Measurements from ENCODE around the gene TTC8.

Gene TTC8

GRCh38 chr14:88868558-88869159 is 44.2 kb downstream of the TTC8 start:
- no peak for DNase-seq (ENCODE audit: low read depth)

DNA sequence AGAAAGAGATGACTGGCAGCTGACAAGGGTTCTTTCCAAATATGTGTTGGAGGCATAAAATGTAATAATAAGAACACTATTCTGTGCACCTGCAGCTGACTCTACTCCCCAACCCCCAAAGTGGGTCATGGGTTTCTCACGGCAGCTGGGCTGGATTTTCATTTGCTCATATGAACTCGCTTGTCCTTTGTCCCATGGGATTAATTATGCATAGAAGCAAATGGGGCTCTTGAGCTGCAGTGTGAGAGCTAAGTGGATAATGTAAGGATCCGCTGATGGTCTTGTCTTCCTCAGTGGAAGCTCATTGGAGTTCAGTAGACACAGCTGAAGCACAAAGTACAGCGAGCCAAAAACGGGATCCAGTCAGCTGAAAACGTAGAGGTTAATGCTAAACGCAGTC is 46.3 kb downstream of the TTC8 start:
- DNase-seq (ENCODE audit: low read depth) = no peak

GRCh38 chr14:88871429-88871828 is 47.0 kb downstream of the TTC8 start:
- no peak for DNase-seq (ENCODE audit: low read depth)

DNA sequence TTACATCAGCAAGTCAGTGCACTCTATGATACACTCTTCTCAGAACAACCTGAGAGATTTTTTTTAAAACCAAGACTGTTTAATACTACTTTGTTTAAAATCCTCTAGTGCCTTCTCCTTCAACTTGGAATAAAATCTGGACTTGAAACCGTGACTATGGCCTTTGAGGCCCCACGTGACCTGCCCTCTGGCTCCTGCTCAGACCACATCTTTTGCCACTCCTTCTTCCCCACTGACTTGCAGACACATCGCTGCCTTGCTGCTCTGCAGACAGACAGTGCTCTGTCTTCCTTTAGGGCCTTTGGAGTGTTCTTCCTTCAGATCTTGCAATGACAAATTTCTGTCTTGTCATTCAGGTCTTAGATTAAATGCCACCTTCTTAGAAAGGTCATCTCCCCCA is 48.5 kb downstream of the TTC8 start:
- no peak for DNase-seq (ENCODE audit: low read depth)

GRCh38 chr14:88877192-88877591 is 52.7 kb downstream of the TTC8 start:
- no peak for DNase-seq (ENCODE audit: low read depth)

GRCh38 chr14:88879022-88879421 is 54.6 kb downstream of the TTC8 start:
- DNase-seq (ENCODE audit: low read depth) = no peak

- DNase-seq (ENCODE audit: low read depth) = no peak
Measured at GRCh38 chr14:88882236-88882635, 57.8 kb downstream of the TTC8 start.

DNA sequence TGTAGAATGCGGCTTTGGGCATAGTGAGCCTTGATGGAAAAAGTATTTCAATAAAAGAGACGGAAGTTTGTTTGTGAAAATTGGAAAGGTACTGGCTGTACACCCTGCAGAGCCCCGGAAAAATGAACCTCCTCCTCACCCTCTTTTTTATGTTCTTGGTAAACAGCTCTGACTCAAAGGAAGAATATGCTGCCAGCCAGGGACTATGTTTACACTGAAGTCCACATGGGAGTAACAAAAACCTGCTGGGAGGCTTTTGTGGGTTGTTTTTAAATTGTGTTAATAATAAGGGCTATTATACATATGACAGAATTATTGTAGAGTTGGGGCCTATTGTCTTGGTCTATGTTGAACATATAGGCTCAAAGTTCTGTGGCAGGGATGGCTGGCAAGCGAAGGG is 70.7 kb downstream of the TTC8 start:
- DNase-seq (ENCODE audit: low read depth) = no peak

DNA sequence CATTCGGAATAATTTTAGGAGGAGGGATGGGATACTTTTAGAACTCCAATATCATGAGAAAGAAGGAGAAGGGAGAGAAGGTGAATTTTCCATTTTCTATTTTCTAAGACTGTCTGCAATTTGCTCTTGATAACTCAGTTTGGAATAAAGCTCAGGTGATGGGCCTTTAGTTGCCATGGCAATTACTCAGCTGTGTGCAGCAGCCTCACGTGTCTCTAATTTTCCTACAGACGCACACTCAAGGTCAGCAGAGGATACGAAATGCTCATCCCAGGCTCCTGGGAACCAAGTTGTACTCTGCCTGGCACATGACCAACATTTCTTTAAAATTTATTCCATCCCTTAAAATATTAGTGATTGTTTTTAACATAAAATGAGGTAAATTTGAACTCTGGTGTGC is 76.7 kb downstream of the TTC8 start:
- no peak for DNase-seq (ENCODE audit: low read depth)

DNA sequence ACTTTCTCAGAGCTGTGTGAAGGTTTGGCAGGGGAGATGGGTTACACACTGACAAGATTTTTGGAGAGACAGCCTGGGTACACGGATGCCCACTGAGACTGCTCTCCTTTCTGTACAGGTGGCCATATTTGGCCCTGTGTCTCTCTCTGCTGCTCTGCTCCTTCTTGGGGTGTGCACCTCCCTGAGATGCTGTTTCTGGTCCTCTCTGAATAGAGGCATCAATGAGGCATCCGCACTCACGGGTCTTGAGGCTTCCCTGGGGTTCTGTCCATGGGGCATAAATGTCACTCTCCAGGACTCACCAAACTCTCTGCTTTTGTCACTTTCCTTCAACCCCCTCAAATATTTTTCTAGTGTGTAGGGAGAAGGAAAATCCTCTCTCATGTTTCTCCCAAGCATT is 77.5 kb downstream of the TTC8 start:
- no peak for DNase-seq (ENCODE audit: low read depth)

DNA sequence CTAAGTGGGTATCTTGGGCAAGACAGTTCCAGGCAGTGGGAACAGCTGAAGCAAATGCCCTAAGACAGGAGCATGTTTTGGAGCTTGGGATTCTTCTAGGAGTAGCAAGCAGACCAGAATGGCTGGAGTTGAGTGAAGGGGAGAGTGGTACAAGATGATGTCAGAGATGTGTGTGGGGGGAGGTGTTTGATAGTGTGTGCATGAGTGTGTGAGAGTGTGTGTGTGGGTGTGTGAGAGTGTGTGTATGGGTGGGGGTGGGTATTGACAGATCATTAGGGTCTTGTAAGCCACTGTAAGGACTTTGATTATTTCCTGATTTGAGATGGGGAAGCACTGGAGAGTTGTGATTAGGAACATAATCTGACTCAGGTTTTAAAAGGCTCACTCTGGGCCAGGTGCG is 78.4 kb downstream of the TTC8 start:
- DNase-seq (ENCODE audit: low read depth) = no peak

DNA sequence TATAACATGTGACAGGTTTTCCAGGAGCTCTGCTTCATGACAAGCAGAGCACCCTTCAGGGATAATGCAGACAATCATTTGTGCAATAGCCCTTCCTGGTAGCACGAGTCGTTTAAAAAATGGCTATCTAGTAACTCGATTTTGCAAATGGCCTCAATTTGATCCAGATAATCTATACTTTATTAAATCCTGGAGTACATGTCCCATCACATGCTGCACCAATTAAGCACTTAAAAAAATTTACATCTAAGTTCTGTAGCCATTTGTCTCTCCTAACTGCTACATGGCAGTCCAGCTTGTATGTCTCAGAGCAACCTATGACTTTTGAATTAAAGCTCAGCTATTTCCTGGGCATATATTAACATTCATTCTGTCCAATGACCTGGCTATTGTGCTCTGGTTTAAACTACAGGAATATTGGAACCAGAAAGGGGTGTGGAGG is 79.8 kb downstream of the TTC8 start:
- no peak for DNase-seq (ENCODE audit: low read depth)

GRCh38 chr14:88904864-88905263 is 80.4 kb downstream of the TTC8 start:
- no peak for DNase-seq (ENCODE audit: low read depth)

DNA sequence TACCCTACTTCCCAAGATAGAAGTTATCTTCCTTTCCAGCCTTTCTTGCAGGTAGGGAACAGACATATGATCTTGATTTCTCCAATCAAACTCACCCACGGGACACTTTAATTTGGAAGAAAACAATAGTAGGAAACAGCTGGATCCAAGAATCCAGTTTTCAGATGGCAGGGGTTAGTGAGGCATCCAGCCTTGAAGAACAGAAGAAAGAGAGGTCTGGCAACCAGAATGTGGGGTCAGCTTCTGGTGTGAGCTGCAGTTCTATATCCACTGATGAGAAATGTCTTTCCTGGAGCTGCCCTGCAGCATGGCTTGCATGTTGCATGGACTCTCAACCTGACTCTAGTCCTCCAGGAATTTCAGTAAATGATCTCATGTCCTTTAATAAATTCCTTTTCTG is 83.8 kb downstream of the TTC8 start:
- no peak for DNase-seq (ENCODE audit: low read depth)

DNA sequence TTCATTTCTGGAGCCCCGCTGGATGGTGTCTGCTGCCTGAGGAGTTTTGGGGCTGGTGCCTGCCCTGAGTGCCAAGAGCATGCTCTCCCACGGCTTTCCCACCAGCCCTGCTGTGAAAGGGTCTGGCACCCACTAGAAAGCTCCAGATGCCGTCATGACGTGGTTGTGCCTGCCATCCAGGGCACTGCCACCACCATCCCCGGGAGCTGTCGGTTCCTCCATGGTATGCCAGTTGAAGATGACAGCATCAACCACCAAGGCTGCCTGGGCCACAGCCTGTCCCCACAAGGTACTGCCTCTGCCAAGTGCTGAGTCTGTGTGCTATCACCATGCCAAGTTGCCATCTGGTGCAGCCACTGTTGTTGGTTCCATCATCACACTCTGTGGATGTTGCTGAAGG is 85.9 kb downstream of the TTC8 start:
- DNase-seq (ENCODE audit: low read depth) = no peak

GRCh38 chr14:88911809-88912208 is 87.4 kb downstream of the TTC8 start:
- DNase-seq (ENCODE audit: low read depth) = no peak

- no peak for DNase-seq (ENCODE audit: low read depth)
Measured at GRCh38 chr14:88914956-88915355, 90.5 kb downstream of the TTC8 start.

DNA sequence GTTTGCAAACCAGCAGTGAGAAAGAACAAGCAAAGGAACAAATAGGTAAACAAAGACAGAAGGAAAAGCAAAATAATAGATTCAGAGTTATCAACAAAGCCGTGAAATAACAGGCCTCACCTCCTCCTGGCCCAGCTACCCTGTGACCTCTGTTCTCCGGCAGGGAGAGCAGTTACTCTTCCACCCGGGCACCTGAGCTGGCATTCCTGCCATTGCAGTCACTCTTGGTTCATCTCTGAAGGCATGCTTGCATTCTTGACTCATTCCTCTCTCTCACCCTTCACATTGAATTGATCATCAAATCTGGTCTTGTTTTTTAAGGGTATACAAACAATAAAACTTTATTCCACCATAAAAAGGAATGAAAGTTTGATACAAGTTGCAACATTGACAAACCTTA is 95.1 kb downstream of the TTC8 start:
- DNase-seq (ENCODE audit: low read depth) = no peak

All from stimulated activated CD8-positive, alpha-beta memory T cell treated with anti-CD3 and anti-CD28 coated beads, Interleukin-12 subunit alpha, Interleukin-12 subunit beta, amount 100 ng/mL, for 4 hours (primary cell).